ENCODE measurements around the gene PDHX.

Gene PDHX

DNA sequence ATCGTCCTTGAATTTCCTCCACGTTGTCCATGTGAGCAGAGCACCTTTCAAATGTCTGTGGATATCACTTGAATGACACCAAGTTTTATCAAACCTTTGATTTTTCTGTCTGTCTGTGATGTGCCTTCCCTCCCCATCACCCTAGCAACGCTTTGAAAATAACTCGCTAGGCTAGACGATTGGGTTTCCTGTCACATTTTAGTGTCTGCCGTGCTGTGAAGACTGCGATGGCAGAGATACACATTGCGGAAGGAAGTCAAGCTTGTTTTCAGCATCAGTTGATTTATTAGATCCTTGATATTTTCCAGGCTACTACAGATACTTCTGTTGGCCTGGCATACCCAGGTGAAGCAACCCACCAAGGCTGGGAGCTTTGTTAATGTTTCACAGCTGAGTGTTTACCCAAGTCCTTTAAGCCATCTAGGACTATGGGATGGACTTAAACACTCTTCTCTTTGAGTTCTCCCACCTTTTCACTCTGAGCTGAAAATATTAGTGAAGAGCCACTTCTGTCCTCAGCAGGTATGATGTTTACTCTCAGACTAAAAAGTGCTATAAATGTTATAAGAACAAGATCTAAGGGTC lies 128.9 kb downstream of the PDHX start:
- DNase-seq (ENCODE audit: low read depth in 3 of 3): peak in 1 of 3 donors; percentile 26
